ENCODE results near the gene OGT.
A peak's percentile ranks its signal among the peaks of the same experiment; 100 is the strongest.
"Not testable (repeated sequence)": the region's sequence is repeated elsewhere in the genome, so short reads cannot be mapped to it uniquely, and the experiment has no call there.

The OGT gene

DNA sequence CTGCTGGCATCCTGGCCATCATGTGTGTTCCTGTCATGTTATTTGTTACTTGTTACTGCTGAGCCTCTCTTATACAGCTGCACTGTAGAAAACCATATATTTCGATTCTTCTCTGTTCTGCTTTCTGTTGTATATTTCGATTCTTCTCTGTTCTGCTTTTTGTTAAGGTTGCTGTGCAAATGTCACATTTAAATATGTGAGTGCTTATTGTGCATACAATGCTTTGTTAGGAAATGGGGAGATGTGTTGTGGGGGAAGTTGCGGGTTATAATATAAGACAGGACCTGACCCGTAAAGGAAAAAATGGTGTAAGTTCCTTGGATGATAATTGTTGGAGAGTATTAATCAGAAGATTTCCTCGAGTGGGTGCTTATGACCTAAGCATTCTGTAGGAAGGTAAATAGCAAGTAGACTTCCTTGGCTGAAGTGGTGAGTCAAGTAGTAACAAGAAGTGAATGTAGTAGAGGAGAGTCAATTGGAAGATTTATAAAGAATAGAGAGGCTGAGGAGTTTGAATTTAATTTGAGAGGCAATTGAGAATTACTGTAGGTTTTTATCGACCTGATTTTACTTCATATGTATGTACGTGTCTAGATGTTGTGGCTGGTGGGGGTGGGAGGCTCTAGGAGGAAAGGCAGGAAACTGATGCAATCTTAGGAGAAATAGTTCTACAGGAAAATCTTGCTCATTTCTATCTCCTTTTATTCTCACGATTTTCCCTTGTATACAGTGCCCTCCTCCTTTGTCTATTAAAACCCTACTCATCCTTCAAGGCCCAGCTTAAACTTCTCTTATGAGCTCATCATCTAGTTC, 8.5 kb downstream of the OGT start:
- no peak for DNase-seq

DNA sequence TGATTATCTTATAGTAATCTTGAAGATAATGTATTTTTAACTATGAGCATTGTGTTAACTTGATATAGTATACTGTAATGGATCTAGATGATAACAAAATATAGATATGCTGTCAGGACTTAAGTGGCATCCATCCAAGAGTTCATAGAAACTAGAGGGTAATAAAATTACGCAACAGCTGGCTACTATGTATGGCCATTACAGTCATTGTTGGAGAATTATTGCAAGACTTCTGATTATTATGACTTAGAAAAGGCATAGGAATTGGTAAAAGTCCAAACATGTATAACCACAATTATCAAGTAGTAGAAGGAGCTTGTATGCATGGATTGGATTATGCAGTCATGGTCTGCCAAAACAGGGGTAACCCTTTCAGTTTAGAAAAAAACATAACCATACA, 9.5 kb downstream of the OGT start:
- DNase-seq = no peak

DNA sequence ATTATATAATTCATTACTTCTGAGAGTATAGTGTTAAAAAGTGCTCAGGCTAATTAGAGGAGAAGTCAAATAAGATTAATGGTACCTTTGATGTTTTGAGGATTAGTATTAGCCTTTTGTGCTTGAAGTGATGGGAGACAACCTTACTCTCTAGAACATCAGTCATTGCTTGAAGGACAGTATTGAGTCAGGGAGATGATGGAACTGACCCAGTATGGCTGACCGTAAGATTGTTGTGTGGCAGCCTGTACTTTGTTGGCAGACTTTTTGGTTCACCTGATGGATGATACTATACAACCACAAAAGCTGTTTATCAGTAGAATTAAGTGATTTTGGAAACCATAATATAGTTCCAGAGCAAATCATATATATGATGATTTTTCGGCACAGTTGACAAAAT, 9.9 kb downstream of the OGT start:
- no peak for DNase-seq

DNA sequence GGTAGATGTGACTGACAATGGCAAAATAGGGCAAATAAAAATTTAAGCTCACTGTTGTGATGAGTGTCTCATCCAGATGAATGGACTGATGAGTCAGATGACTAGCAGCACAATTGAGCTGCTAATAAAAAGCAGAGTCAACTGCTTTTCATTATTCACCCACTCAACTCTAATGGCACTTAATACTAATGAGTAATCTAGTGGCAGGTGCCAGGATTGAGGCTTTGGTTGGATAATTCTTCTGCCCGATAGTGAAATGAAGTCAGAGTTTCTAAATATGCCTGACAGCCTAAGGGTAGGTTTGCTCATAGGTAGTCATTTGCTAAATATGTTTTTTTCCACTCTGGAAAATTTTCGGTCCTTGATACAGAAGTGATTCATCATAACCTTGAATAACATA, 10.4 kb downstream of the OGT start:
- no peak for DNase-seq

DNA sequence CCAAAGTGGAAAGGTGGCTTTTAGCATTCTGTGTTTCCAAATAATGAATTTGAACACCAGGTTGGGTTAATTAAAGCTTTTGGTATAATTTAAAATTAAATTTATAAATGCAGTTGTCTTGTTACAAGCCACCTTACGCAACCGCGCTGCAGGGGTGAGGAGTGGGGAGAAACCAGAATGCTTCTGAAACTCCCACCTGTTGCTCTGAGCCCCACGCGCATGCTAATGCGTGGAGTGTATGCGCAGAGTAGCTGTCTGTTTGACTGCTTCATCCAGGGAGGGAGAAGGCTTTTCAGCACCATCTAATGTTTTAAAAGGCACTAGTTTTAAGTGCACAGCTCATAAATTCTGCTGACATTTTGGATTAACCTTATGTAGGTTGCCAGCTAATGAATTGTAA, 12.5 kb downstream of the OGT start:
- no peak for DNase-seq

DNA sequence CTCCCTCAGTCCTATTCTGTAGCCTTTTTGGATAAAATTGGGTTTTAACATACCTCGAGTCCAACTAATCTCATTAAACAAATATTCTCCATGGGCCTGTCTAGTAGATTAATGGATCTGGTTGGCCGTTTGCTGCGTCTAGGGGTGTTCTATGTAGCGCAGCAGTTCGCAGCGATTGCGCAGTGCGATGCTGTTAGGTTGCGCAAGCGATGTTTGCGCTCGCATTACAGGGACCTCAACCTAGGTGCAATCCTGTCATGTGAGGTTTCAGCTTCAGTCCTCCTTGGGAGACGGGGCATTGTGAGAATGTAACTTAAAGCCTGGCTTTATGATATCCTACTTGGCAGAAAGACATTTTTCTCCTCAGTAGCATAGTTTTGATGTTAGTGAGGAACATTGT, 14.0 kb downstream of the OGT start:
- DNase-seq = no peak

DNA sequence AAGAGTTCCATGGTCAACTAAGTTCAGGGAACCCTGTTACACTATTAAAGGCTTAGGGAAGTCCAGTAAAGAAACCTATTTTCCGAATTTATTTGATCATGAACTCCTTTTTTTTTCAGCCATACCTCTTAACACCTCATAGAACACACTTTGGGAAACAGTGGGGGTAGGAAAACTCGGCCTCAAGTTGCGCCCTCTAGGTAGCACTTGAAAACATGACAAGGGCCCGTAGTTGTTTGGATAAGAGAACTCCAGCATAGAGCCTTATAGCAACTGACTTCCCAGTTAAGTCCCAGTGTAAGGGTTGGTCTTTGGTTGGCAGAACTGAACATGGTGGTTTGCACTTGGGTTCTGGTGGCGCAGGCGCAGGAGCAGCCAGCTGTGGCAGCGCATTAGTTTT, 14.4 kb downstream of the OGT start:
- no peak for DNase-seq

DNA sequence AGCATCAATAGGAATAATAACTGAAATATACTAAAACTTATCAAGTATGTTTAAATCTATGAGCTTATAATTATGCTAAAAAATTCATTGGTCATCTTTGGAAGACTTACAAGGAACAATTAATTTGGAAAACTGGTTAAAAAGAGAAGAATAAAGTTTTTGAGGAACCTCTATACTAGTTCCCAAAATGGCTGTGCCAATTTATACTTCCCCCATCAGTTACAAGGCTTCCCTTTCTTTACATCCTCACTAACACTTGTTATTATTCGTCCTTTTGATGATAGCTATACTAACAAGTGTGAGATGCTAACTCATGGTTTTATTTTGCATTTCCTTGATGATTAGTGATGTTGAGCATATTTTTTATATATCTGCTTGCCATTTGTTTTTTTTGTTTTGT, 17.1 kb downstream of the OGT start:
- no peak for DNase-seq

DNA sequence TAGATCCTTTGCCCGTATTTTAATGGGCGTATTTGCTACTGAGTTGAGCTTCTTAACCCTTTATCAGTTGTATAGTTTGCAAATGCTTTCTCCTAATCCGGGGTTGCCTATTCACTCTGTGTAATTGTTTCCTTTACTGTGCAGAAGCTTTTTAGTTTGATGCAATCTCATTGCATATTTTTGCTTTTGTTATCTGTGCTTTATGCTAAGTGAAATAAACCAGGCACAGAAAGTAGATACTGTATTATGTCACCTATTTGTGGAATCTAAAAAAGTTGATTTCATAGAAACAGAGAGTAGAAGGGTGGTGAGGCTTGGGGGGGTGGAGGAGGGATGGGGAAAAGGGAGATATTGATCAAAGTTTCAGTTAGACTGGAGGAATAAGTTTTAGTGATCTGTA, 17.7 kb downstream of the OGT start:
- DNase-seq = no peak

DNA sequence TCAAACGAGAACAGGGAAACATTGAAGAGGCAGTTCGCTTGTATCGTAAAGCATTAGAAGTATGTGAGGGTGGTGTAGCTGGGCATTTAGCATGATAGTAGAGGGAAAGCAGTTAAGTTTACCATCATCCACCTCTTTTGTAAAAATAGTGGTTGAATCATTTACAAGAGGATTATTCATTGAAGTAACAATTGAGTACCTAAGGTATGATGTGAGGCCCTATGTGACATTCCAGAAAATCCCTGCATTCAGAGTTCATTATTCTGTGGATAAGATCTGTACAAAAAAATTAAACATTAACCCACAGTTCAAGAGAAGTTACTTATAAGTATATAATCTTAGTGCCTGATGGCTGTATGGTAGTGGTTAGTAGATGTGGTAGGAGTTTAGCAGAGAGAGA, 23.1 kb downstream of the OGT start:
- no peak for DNase-seq

DNA sequence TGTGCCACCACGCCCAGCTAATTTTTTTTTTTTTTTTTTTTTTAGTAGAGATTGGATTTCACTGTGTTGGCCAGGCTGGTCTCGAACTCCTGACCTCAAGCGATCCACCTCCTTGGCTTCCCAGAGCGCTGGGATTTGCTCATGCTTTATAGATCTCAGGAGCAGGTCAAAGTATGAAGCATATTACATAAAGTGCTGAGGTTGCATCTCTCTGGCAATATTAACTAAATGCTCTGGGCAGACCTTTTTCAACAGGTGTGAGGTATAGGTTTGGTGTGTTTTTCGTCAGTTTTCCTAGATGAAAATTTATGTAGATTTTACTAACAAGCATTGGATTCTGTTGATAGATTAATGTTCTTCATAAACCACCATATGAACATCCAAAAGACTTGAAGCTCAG, 26.0 kb downstream of the OGT start:
- no peak for DNase-seq

DNA sequence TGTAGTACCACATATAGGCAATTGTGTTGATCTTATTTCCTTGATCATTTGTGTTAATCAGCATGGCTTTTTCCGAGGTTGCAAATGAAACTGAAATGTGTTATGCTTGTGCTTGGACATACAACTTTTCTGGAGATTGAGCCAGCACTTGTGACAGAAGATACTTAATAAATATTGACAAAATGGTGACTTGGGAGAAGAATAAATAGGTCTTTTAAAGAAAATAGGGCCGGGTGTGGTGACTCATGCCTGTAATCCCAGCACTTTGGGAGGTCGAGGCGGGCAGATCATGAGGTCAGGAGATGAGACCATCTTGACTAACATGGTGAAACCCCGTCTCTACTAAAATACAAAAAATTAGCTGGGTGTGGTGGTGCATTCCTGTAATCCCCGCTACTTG, 26.9 kb downstream of the OGT start:
- not testable (repeated sequence) for DNase-seq

DNA sequence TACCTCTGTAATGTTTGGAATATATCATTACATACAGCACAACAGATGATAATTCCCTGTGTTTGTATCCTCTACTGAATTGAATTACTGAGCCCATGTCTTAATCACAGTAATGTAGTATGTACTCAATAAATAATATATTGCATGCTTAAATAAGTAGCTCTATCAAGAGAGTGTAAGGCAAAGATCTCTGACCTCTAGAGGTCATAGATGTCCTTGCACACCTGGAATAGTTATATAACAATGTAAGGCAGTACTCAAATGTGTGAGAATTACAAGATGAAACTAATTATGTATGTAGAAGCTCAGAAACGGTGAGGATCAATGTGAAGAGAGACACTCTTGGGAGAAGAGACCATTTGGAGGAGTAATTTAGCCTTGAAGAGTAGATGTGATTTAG, 31.0 kb downstream of the OGT start:
- no peak for DNase-seq

DNA sequence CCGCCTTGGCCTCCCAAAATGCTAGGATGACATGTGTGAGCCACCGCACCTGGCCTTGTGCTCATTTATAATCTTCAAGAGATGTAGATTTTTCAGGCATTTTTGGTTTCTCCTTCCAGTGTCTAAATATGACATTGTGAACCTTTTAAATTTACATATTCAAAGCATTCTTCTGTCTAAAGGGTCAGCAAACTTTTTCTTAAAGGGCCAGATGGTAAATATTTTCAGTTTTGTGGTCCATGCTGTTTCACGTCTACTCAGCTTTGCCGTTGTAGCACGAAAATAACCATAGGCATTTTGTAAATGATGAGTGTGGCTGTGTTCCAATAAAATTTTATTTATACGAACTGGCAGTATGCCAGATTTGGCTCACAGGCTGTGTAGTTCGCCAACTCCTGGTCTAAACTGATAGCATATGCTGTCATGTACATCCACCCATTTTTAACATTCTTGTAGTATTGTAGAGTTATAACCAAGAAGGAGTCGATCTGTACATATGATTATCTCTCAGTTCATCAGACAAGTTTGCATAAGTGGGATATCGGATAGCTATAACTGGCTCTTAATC, 32.7 kb downstream of the OGT start:
- DNase-seq = no peak

DNA sequence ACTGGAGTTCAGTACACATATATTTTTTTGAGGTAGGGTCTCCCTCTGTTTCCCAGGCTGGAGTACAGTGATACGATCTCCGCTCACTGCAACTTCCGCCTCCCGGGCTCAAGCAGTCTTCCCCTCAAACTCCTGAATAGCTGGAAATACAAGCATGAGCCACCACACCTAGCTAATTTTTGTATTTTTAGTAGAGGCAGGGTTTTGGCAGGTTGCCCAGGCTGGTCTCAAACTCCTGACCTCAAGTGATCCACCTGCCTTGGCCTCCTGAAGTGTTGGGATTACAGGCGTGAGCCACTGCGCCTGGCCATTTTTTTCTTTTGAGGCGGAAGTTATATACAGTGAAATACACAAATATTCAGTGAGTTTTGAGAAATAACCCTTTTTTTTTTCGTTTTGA, 38.5 kb downstream of the OGT start:
- DNase-seq = peak; percentile 12

DNA sequence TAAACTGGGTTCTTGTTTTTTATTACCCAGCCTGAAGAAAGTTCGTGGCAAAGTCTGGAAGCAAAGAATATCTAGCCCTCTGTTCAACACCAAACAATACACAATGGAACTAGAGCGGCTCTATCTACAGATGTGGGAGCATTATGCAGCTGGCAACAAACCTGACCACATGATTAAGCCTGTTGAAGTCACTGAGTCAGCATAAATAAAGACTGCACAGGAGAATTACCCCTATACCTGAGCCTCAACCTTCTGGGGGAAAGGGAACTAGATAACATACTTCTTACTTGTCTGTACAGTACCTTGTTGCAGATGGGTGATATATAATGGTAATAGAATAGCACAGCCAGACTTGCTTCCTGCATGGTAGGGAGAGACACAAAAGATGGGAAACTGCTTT, 40.7 kb downstream of the OGT start:
- no peak for DNase-seq

DNA sequence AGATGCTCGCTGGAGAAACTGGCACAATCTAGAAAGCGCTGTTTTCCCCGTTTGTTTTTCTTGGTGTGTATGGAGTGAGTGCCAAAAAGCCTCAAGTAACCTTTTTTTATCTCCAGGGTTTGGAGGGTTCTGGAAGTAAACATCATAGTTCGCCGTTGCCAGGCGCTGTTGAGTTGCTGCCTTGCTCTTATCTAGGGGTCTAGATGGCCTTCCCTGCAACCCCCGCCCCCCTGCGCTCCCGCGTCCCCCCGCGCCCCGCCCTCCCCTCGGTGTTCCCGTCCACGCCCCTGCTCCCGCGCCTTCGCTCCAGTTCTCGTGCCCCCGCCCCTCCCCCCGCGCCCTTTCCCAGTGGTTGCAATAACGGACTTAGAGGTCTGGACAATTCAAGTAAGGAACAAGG, 44.8 kb downstream of the OGT start:
- no peak for DNase-seq

DNA sequence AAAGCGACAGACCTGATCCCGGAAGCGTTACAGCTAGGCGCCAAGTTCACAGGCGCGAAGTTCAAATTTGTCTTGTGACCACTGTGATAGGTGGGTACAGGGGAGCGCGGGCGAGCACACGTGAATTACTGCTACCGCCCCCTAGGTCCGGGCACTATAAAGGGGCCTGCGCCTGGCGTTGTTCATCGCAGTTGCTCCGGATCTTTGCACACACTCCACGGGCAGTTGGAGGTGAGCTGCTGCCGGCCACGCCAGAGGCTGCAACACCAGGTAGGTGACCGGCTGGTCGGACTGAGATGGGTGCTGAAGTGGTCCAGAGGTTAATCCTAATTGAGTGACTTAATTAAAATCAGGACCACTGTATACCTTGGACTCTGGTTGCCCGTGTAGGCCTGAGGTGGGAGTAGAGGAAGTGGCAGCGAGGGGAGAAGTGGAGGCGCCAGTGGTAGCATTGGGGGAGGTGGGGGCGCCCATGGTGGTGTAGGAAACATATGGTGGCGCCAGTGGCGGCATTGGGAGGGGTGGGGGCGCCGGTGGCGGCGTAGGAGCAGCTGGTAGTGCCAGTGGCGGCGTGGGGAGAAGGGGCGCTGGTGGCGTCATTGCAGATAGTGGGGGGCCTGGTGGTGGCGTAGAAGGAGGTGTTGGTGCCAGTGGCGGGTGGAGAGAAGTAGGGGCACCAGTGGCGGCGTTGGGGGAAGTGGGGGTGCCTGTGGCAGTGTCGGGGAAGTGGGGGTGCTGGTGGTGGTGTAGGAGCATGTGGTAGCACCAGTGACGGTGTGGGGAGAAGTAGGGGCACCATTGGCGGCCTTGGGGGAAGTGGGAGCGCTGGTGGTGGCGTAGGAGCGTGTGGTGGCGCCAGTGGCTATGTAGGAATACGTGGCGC, 45.6 kb downstream of the OGT start, which contains the start of gene GCNA:
Gene GCNA, plus strand, starts transcription at position 185 of the 883 bp plus-strand sequence. CDS start 2,385 bp downstream, outside the sequence.
- no peak for DNase-seq

DNA sequence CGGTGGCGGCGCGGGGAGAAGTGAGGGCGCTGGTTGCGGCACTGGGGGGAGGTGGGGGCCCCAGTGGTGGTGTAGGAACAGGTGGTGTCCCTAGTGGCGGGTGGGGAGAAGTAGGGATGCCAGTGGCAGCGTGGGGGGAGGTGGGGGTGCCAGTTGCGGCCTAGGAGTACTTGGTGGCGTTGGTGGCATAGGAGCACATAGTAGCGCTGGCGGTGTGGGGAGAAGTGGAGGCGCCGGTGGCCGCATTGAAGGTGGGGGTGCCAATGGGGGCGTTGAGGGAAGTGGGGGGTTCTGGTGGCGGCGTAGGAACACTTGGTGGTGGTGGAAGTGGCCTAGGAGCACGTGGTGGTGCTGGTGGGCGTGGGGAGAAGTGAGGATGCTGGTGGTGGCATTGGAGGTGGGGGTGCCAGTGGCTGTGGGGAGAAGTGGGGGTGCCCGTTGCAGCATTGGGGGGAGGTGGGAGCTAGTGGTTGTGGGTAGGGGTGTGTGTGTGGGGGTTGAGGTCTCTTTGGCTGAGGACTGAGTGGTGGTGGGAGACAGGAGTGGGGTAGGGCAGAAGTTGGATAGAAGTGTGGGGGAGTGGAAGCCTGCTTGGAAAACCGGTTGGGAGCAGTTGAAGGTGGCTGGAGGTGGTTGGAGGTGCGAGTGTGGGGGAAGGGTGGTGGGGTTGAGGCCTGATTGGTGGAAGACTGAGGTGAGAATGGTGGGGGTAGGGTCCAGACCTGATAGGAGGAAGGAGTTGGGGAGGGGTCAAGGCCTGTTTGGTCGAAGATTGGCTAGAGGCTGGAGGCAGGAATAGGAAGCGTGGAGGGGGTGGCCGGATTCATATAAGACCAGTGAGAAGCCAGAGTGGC, 46.5 kb downstream of the OGT start:
- no peak for DNase-seq

DNA sequence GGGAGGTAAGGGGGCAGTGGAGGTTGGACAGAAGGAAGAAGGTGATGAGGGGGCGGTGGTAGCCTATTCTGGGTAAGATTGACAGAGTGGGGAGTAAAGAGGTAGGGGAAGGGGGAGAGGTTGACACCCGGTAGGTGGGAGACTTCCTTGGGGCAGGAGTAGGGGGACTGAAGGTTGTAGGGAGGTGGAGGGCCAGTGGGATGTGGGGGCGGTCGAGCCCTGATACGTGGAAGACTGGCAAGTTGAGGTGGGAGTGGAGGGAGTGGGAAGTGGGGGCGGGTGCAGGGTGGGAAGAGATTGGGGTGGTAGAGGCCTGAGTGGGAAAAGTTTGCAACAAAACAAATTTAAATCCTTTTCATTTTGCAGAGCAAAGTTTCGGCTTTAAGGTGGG, 47.1 kb downstream of the OGT start:
- DNase-seq = no peak

DNA sequence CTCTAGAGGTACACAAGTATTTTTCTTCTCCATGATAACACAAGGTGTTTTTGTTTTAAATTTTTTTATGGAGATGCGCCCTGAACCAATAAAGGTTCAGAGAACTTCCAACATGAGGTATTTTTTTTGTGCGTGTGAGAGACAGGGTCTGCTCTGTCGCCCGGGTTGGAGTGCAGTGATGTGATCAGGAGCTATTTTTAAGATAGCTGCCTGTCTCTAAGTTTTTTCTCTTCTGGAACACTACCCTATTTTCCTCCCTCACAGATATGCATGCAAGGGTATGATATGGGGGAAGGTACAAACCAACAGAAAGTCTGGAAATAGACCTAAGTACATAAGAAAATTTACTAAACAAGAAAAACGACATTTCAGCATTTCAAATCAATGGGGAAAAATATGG, 48.3 kb downstream of the OGT start:
- DNase-seq = no peak

DNA sequence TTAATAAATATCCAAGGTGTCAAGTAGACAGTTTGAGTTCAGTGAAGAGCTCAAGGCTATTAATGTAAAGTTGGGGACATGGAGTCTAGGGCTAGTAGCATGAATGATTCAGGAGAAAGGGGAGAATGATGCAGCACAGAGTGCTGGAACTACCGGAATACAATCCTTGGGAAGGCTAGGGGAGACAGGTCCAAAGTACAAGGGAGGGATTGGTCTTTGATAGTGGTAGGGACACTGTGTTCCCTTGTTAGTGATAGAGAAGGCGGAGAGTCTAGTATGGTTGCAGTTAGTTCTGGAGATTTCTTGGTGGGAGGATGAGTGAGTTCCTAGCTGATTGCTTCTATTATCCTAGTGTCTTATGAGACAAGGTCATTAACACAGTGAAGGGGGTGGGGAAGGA, 54.0 kb downstream of the OGT start:
- no peak for DNase-seq

DNA sequence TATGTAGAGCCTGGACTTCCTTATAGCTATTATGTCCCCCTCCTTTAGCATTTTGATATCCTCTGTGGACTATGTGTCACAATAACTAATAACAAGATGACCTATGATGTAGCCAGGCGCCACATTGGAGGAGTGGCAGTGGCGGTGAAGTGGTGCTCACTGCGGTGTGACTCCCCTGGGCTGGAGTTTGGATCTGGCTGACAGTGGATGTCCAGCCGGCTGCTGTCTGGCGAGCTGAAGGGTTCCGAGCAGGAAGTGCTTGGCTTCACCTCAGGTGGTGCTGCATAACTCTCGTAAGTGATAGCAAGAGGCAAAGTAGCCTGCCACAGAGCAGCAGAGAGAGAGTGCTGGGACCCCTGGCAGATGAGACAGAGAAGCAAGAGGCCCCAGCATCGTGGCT, 60.3 kb downstream of the OGT start:
- not testable (repeated sequence) for DNase-seq

Data from RPMI8226 (cell line).